ENCODE measurements around the gene NTF3.
"Not testable (repeated sequence)": the region's sequence is repeated elsewhere in the genome, so short reads cannot be mapped to it uniquely, and the experiment has no call there.

NTF3 gene

GRCh38 chr12:5534426-5535199, 102.7 kb downstream of the NTF3 start:
- DNase-seq (ENCODE audit: low spot score), result no peak

- DNase-seq (ENCODE audit: low spot score), result no peak
Measured at GRCh38 chr12:5535541-5535940, 103.6 kb downstream of the NTF3 start.

GRCh38 chr12:5537026-5537615, 105.2 kb downstream of the NTF3 start:
- not testable (repeated sequence) for DNase-seq (ENCODE audit: low spot score)

DNA sequence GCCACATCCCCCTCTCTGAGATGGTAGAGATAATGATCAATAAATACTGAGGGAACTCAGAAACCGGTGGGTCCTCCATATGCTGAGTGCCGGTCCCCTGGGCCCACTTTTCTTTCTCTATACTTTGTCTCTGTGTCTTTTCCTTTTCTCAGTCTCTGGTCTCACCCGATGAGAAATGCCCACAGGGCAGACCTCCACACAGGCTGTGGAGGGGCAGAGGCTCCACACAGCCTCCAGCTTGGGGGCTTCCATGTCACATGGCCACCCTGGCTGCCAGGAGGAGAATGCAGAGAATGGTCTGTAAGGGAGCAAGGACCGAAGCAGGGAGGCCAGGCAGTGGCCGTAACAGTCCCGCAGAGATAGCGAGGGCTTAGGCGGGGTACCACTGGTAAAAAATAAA, 105.9 kb downstream of the NTF3 start:
- no peak for DNase-seq (ENCODE audit: low spot score)
